IMR-90 (cell line): ENCODE data around the gene ANO2. TPM values are rescaled to one million over a fixed set of nuclear protein-coding genes. Genes with fewer than 3 reads are reported as not detected.

Experiments used
- ATAC-seq: fragments of 200-7000 bp; cut with Tn5 transposase; 2 replicates; pipeline ENCODE4 v1.9.1; 2020; ENCODE audit warnings: low read depth, mild to moderate bottlenecking, moderate library complexity
- BruUV-seq: library from RNA; stranded (reverse); fragments of 400-500 nt; replicated peaks from 2 replicates; lab custom pipeline; 2021; lab: Mats Ljungman, UMichigan
- CTCF ChIA-PET: fragments of 300-600 bp; formaldehyde crosslinking; extraction: SDS; loops from one replicate; lab custom pipeline; 2021; ENCODE audit warnings: antibody characterized with exemption; lab: Yijun Ruan, JAX
- POLR2A ChIA-PET: fragments of 300-600 bp; sonication (Branson Sonifier 250); formaldehyde crosslinking; loops from one replicate; lab custom pipeline; 2022; ENCODE audit warnings: antibody characterized with exemption; ENCODE audit not compliant: unreplicated experiment; lab: Charles Lee
- DNase-seq: peaks from one replicate; pipeline ENCODE4 v3.0.0; 2013
- H2AFZ ChIP-seq: replicated peaks from 2 replicates; pipeline ENCODE3; 2013; ENCODE audit warnings: low read length, mild to moderate bottlenecking; ENCODE audit not compliant: poor library complexity
- H2AK5ac ChIP-seq: 2 replicates; pipeline ENCODE4 v1.6.1; 2013; ENCODE audit warnings: low read depth, low read length, inconsistent platforms
- H2AK9ac ChIP-seq: replicated peaks from 2 replicates; pipeline ENCODE3; 2013; ENCODE audit warnings: mild to moderate bottlenecking, low read depth, low read length, moderate library complexity; ENCODE audit not compliant: poor library complexity
- H2BK120ac ChIP-seq: 2 replicates; pipeline ENCODE4 v1.6.1; 2013; ENCODE audit warnings: low read depth, low read length, inconsistent platforms
- H2BK15ac ChIP-seq: 3 replicates; pipeline ENCODE4 v1.6.1; 2013; ENCODE audit warnings: low read depth, low read length, inconsistent platforms
- H2BK20ac ChIP-seq: 2 replicates; pipeline ENCODE4 v1.6.1; 2013; ENCODE audit warnings: low read depth, mild to moderate bottlenecking, inconsistent platforms, low read length, moderate library complexity
- H2BK5ac ChIP-seq: 2 replicates; pipeline ENCODE4 v1.6.1; 2013; ENCODE audit warnings: mild to moderate bottlenecking, low read depth, low read length, inconsistent platforms; ENCODE audit not compliant: poor library complexity, severe bottlenecking
- H3K14ac ChIP-seq: replicated peaks from 2 replicates; pipeline ENCODE4 v1.6.1; 2013; ENCODE audit warnings: low read depth, low read length, inconsistent platforms
- H3K18ac ChIP-seq: 2 replicates; pipeline ENCODE4 v1.6.1; 2013; ENCODE audit warnings: low read depth, low read length, control low read depth
- H3K23ac ChIP-seq: 2 replicates; pipeline ENCODE4 v1.6.1; 2013; ENCODE audit warnings: low read depth, low read length, inconsistent platforms
- H3K27ac ChIP-seq: 2 replicates; pipeline ENCODE4 v1.5.1; 2013; ENCODE audit warnings: mild to moderate bottlenecking, control low read depth, low read length; ENCODE audit not compliant: insufficient read depth
- H3K27me3 ChIP-seq: 2 replicates; pipeline ENCODE4 v1.6.1; 2013; ENCODE audit warnings: low read length; ENCODE audit not compliant: control insufficient read depth, insufficient read depth
- H3K36me3 ChIP-seq: 2 replicates; pipeline ENCODE4 v1.6.1; 2013; ENCODE audit warnings: low read length, mixed read lengths; ENCODE audit not compliant: control insufficient read depth, insufficient read depth
- H3K4ac ChIP-seq: 2 replicates; pipeline ENCODE4 v1.6.1; 2013; ENCODE audit warnings: low read depth, low read length, inconsistent platforms
- H3K4me1 ChIP-seq: 2 replicates; pipeline ENCODE4 v1.6.1; 2013; ENCODE audit warnings: low read length, mixed read lengths; ENCODE audit not compliant: control insufficient read depth, insufficient read depth
- H3K4me2 ChIP-seq: 2 replicates; pipeline ENCODE4 v1.6.1; 2013; ENCODE audit warnings: low read depth, mild to moderate bottlenecking, control low read depth, low read length, moderate library complexity
- H3K4me3 ChIP-seq: 2 replicates; pipeline ENCODE4 v1.5.1; 2013; ENCODE audit warnings: low read depth, mild to moderate bottlenecking, control low read depth, low read length, moderate library complexity; ENCODE audit not compliant: insufficient read depth
- H3K56ac ChIP-seq: 2 replicates; pipeline ENCODE4 v1.6.1; 2013; ENCODE audit warnings: low read length, inconsistent platforms; ENCODE audit not compliant: insufficient read depth; ENCODE audit errors: extremely low read depth
- H3K79me1 ChIP-seq, 2 experiments: 2 replicates each; pipeline ENCODE4 v1.6.1; 2013; ENCODE audit warnings: low read length in 2 of 2, inconsistent platforms in 1 of 2, low read depth in 1 of 2
- H3K9ac ChIP-seq: 2 replicates; pipeline ENCODE4 v1.6.1; 2013; ENCODE audit warnings: low read depth, low read length, control low read depth
- H3K9me1 ChIP-seq: 2 replicates; pipeline ENCODE4 v1.6.1; 2013; ENCODE audit warnings: low read length, inconsistent platforms; ENCODE audit not compliant: insufficient read depth
- H3K9me3 ChIP-seq: 2 replicates; pipeline ENCODE4 v1.6.1; 2013; ENCODE audit warnings: low read length; ENCODE audit not compliant: control insufficient read depth, insufficient read depth
- H4K20me1 ChIP-seq: 2 replicates; pipeline ENCODE4 v1.6.1; 2013; ENCODE audit warnings: low read length, inconsistent platforms; ENCODE audit not compliant: insufficient read depth
- H4K5ac ChIP-seq: 2 replicates; pipeline ENCODE4 v1.6.1; 2013; ENCODE audit warnings: mild to moderate bottlenecking, low read depth, low read length, control low read depth
- H4K8ac ChIP-seq, 2 experiments: 2 replicates each; pipeline ENCODE4 v1.6.1; 2013; ENCODE audit warnings: low read depth in 2 of 2, low read length in 2 of 2, control low read depth in 1 of 2, inconsistent platforms in 1 of 2
- H4K91ac ChIP-seq: 2 replicates; pipeline ENCODE4 v1.6.1; 2013; ENCODE audit warnings: low read depth, low read length, inconsistent platforms; ENCODE audit not compliant: insufficient read depth
- RFX5 ChIP-seq: IDR thresholded peaks from 2 replicates; pipeline ENCODE4 v1.8.0; 2012; ENCODE audit warnings: low read depth, mild to moderate bottlenecking, low read length, moderate library complexity
- WGBS, 2 experiments: methylation state at CpG; one replicate each; pipeline versions ENCODE4 v1.1.5 to v1.1.7; 2013; ENCODE audit warnings: missing lambda C conversion rate in 2 of 2; ENCODE audit not compliant: insufficient read length in 1 of 2; ENCODE audit errors: extremely low coverage in 2 of 2; 5-methylcytosine and 5-hydroxymethylcytosine counted together
- dilution Hi-C: fragments of 300-500 bp; cut with HindIII; formaldehyde crosslinking; loops from one replicate; pipeline ENCODE4 v1.14.3; 2018; ENCODE audit warnings: low sequenced_read_pairs; ENCODE audit not compliant: unreplicated experiment
- in situ Hi-C: fragments of 300-500 bp; cut with MboI; formaldehyde crosslinking; loops from 3 replicates; pipeline ENCODE4 v1.14.3; 2019; ENCODE audit warnings: low sequenced_read_pairs, inconsistent platforms, mixed read lengths
- intact Hi-C: fragments of 100-400 bp; cut with micrococcal nuclease; formaldehyde crosslinking; loops from 2 replicates; pipeline ENCODE4 v1.10.0; 2022
- polyA plus RNA-seq, 3 experiments: library from polyadenylated mRNA; depleted of rRNA; stranded (reverse); fragments of >200 nt; gene quantifications; 2 replicates each; pipeline ENCODE4 v1.2.3, GENCODE V29; 2012; ENCODE audit warnings: low replicate concordance in 1 of 3
- total RNA-seq: library from RNA; depleted of rRNA; stranded (reverse); fragments of >200 nt; gene quantifications from 2 replicates; pipeline ENCODE4 v1.2.3, GENCODE V29; 2012

The ANO2 gene
- total and polyA plus RNA-seq, 2 of the 4 experiments (the other 2 are of a cell fraction) = 0.22 TPM; not detected in 1

DNA sequence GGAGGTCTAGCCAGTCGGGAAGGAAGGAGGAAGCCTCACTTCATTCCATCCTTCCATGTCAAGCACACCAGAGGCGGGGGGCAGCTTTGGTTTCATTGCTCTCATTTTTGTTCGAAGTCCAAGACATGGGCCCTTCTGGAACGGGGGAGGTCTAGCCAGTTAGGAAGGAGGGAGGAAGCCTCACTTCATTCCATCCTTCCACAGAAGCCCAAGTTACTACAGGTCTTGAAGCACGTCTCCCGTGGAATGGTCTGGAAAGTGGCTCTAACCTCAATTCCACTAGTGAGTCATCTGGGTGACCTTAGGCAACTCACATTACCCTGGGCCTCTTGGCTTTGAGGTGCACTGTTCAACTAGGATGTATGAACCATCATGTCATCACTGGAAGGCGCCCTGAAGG is 356.9 kb downstream of the ANO2 start:
- H3K56ac ChIP-seq = no peak overlapping the region
- peak overlapping the region; percentile 65; the same call in 1 of the 2 replicates for H2BK20ac ChIP-seq
- in situ Hi-C loops (no loop called here), intact Hi-C loops (no loop called here), dilution Hi-C loops (no loop called here)
- peak overlapping the region; percentile 61; the same call in 1 of the 2 replicates for H3K18ac ChIP-seq
- H4K8ac ChIP-seq = peak overlapping the region; percentile 11 to 12; a peak in 1 of 4 replicates
- H3K4me3 ChIP-seq = no peak overlapping the region
- H4K20me1 ChIP-seq = no peaks in the 10 kb centered on the region
- WGBS, 2 experiments = no CpG with 5 or more reads among the region's 7 CpGs
- CTCF ChIA-PET = no interaction called here
- no peak overlapping the region for H2AFZ ChIP-seq
- peaks cover 4% of the 10 kb centered on the region for H3K9me1 ChIP-seq
- H4K5ac ChIP-seq = no peak overlapping the region; the same call in 1 of the 2 replicates
- no peak for TF ChIP-seq RFX5
- peak overlapping the region; percentile 68 for H2BK120ac ChIP-seq
- peaks cover 2% of the 10 kb centered on the region for H3K27me3 ChIP-seq
- no peak overlapping the region for H3K9ac ChIP-seq
- no peak overlapping the region for H3K27ac ChIP-seq
- peak overlapping the region; percentile 47; the same call in 1 of the 2 replicates for H3K23ac ChIP-seq
- H2AK9ac ChIP-seq = no peak overlapping the region
- peak overlapping the region; percentile 43; the same call in 1 of the 2 replicates for H2AK5ac ChIP-seq
- H2BK5ac ChIP-seq = peak overlapping the region; percentile 76
- ATAC-seq (no peak), DNase-seq (peak; percentile 41)
- no TSS peak for BruUV-seq
- H3K4ac ChIP-seq = peak overlapping the region; percentile 29; the same call in 1 of the 2 replicates
- no peaks in the 10 kb centered on the region for H3K36me3 ChIP-seq
- peak overlapping the region; percentile 48; the same call in 1 of the 3 replicates for H2BK15ac ChIP-seq
- no peaks in the 10 kb centered on the region for H3K9me3 ChIP-seq
- peak overlapping the region; percentile 87; the same call in 1 of the 2 replicates for H4K91ac ChIP-seq
- H3K79me1 ChIP-seq = no peaks in the 10 kb centered on the region
- H3K4me2 ChIP-seq = no peak overlapping the region
- peaks cover 20% of the 10 kb centered on the region for H3K4me1 ChIP-seq
- POLR2A ChIA-PET = no interaction called here
- H3K14ac ChIP-seq = peak overlapping the region; percentile 71
